Stomach (tissue), 4 donors: ENCODE measurements around the gene ERCC6.

Source experiments
- EP300 ChIP-seq: sonication (generic); formaldehyde crosslinking; IDR thresholded peaks from one replicate; pipeline ENCODE4 v1.6.1; 2017; ENCODE audit warnings: antibody characterized with exemption
- POLR2A ChIP-seq, 4 donors: fragments of 450-650 bp; IDR thresholded peaks; one replicate each; pipeline ENCODE4 v1.6.1; 2016; ENCODE audit warnings: antibody characterized with exemption in 4 of 4, control low read depth in 2 of 4, mild to moderate bottlenecking in 1 of 4, moderate library complexity in 1 of 4

- no peak for TF ChIP-seq EP300
- no peak for TF ChIP-seq POLR2A (IDR thresholded peaks at IDR 0.05)
Observed at GRCh38 chr10:49512121-49512809, 26.7 kb downstream of the ERCC6 start.
